GM12891 (cell line): ENCODE data around the gene OR5H2.

Experiments
- PAX5 ChIP-seq: IDR thresholded peaks from 2 replicates; pipeline ENCODE4 v1.6.1; 2011; ENCODE audit warnings: low read length, moderate library complexity, mild to moderate bottlenecking; ENCODE audit not compliant: insufficient read depth, severe bottlenecking
- POLR2A ChIP-seq: IDR thresholded peaks from 2 replicates; pipeline ENCODE4 v1.6.1; 2011; ENCODE audit warnings: low read depth, low read length, control low read depth
- POLR2AphosphoS5 ChIP-seq: IDR thresholded peaks from 2 replicates; pipeline ENCODE4 v1.6.1; 2011; ENCODE audit warnings: low read depth, low read length, control low read depth
- POU2F2 ChIP-seq: IDR thresholded peaks from 2 replicates; pipeline ENCODE4 v1.6.1; 2011; ENCODE audit warnings: low read depth, mild to moderate bottlenecking, control low read depth, low read length, moderate library complexity
- SPI1 ChIP-seq: IDR thresholded peaks from 2 replicates; pipeline ENCODE4 v1.6.1; 2011; ENCODE audit warnings: low read depth, low read length, control low read depth
- TAF1 ChIP-seq: IDR thresholded peaks from 2 replicates; pipeline ENCODE4 v1.6.1; 2011; ENCODE audit warnings: low read depth, low read length, control low read depth

DNA sequence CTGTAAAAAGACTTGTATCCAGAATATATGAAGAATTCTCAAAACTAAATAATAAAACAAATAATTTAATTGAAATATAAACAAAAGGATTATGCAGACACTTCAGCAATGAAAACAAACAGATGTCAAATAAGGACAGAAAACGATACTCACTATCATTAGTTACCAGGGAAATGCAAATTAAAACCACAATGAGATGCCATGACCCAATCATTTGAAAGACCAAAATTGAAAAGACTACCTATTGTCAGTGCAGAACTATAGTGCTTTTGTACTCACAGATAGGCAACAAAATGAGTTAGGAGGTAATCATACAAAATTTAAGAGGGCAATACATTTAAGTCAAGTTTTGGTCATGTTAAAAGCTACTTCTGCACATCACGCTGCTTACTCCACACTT is 39.8 kb downstream of the OR5H2 start:
- no peak for TF ChIP-seq POLR2AphosphoS5
- TF ChIP-seq PAX5, result no peak
- no peak for TF ChIP-seq POLR2A
- TF ChIP-seq POU2F2, result no peak
- TF ChIP-seq TAF1, result no peak
- TF ChIP-seq SPI1, result no peak
